ENCODE measurements around the gene RXRA. TPM values are rescaled to one million over a fixed set of nuclear protein-coding genes. Genes with fewer than 3 reads are reported as not detected.

Gene RXRA
- polyA plus RNA-seq, 1 donor from 2014 or later = 2.7 TPM

- no peak overlapping the region for H2AFZ ChIP-seq (ENCODE audit: low read depth, low read length)
Observed at GRCh38 chr9:134460206-134460605, 134.0 kb downstream of the RXRA start.

DNA sequence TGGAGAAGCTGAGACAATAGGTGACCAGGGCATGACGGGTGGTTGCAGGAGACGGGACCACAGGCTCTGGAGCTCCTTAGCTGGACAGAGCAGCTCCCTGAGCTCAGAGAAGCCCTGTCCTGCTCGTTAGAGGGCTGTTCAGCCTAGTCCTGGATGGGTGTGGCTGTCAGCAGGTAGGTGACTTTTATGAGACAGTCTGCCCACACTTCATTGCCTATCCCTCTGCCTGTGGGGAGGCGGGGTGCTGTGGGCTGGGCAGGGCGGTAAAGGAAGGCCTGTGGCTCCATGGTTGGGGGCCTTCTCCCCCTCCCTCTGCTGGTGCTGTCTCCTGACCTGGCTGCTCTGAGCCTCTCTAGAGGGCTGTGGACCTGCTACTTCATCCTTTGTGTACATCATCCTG lies 134.6 kb downstream of the RXRA start:
- H3K4me2 ChIP-seq (ENCODE audit: low read length) = no peak overlapping the region
- no peaks in the 10 kb centered on the region for H3K36me3 ChIP-seq (ENCODE audit: insufficient read depth, low read length)
- no peaks in the 10 kb centered on the region for H3F3A ChIP-seq (ENCODE audit: insufficient read depth, low read length, poor library complexity, severe bottlenecking)
- H4K20me1 ChIP-seq (ENCODE audit: insufficient read depth) = no peaks in the 10 kb centered on the region
- H3K9ac ChIP-seq (ENCODE audit: low read length) = no peak overlapping the region
- no peaks in the 10 kb centered on the region for H3K9me2 ChIP-seq (ENCODE audit: insufficient read depth, low read length)
- H3K27me3 ChIP-seq (ENCODE audit: insufficient read depth, low read depth, low read length) = no peaks in the 10 kb centered on the region
- no peak overlapping the region for H3K4me3 ChIP-seq (ENCODE audit: low read length)
- H3K9me3 ChIP-seq (ENCODE audit: low read length) = no peaks in the 10 kb centered on the region
- no peak for TF ChIP-seq TAF1 (IDR thresholded peaks at IDR 0.05; ENCODE audit: low read depth)
- no peak for TF ChIP-seq SMC3 (conservative IDR thresholded peaks at IDR 0.05; ENCODE audit: poor library complexity)
- TF ChIP-seq POLR2AphosphoS5 (IDR thresholded peaks at IDR 0.05) = no peak
- no peak for TF ChIP-seq RAD21 (conservative IDR thresholded peaks at IDR 0.05)
- TF ChIP-seq MXI1 (conservative IDR thresholded peaks at IDR 0.05; ENCODE audit: poor library complexity, severe bottlenecking) = no peak
- TF ChIP-seq EP300 (conservative IDR thresholded peaks at IDR 0.05; ENCODE audit: poor library complexity, severe bottlenecking) = no peak
- TF ChIP-seq EZH2 (IDR thresholded peaks at IDR 0.05; ENCODE audit: borderline replicate concordance, insufficient read depth, low read length, poor library complexity, severe bottlenecking) = no peak
- no peak for TF ChIP-seq CTCF (IDR thresholded peaks at IDR 0.05; ENCODE audit: poor library complexity, severe bottlenecking)
- TF ChIP-seq, protein P1, sequence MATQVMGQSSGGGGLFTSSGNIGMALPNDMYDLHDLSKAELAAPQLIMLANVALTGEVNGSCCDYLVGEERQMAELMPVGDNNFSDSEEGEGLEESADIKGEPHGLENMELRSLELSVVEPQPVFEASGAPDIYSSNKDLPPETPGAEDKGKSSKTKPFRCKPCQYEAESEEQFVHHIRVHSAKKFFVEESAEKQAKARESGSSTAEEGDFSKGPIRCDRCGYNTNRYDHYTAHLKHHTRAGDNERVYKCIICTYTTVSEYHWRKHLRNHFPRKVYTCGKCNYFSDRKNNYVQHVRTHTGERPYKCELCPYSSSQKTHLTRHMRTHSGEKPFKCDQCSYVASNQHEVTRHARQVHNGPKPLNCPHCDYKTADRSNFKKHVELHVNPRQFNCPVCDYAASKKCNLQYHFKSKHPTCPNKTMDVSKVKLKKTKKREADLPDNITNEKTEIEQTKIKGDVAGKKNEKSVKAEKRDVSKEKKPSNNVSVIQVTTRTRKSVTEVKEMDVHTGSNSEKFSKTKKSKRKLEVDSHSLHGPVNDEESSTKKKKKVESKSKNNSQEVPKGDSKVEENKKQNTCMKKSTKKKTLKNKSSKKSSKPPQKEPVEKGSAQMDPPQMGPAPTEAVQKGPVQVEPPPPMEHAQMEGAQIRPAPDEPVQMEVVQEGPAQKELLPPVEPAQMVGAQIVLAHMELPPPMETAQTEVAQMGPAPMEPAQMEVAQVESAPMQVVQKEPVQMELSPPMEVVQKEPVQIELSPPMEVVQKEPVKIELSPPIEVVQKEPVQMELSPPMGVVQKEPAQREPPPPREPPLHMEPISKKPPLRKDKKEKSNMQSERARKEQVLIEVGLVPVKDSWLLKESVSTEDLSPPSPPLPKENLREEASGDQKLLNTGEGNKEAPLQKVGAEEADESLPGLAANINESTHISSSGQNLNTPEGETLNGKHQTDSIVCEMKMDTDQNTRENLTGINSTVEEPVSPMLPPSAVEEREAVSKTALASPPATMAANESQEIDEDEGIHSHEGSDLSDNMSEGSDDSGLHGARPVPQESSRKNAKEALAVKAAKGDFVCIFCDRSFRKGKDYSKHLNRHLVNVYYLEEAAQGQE (IDR thresholded peaks at IDR 0.05; ENCODE audit: borderline replicate concordance) = no peak
- H2AFZ ChIP-seq (ENCODE audit: low read depth, low read length) = no peak overlapping the region
- no peak overlapping the region for H3K27ac ChIP-seq (ENCODE audit: low read length)
- no peaks in the 10 kb centered on the region for H3K79me2 ChIP-seq (replicated peaks; ENCODE audit: insufficient read depth, low read length)

More at GRCh38 chr9:134460206-134460605, 134.0 kb downstream of the RXRA start:
- Histone ChIP-seq H3K79me2 (replicated peaks; ENCODE audit: insufficient read depth, low read length) (no peaks in the 10 kb centered on the region), H4K20me1 (ENCODE audit: insufficient read depth) (no peaks in the 10 kb centered on the region), H3K9me3 (ENCODE audit: low read length) (no peaks in the 10 kb centered on the region), H3K36me3 (ENCODE audit: insufficient read depth, low read length) (no peaks in the 10 kb centered on the region), H3K27ac (ENCODE audit: low read length) (no peak overlapping the region), H3K9me2 (ENCODE audit: insufficient read depth, low read length) (no peaks in the 10 kb centered on the region), H3K4me3 (ENCODE audit: low read length) (no peak overlapping the region), H3K9ac (ENCODE audit: low read length) (no peak overlapping the region), H3K4me2 (ENCODE audit: low read length) (no peak overlapping the region), H3F3A (ENCODE audit: insufficient read depth, low read length, poor library complexity, severe bottlenecking) (no peaks in the 10 kb centered on the region), H3K27me3 (ENCODE audit: insufficient read depth, low read depth, low read length) (no peaks in the 10 kb centered on the region)
- TF ChIP-seq POLR2AphosphoS5 (IDR thresholded peaks at IDR 0.05) (no peak), SMC3 (conservative IDR thresholded peaks at IDR 0.05; ENCODE audit: poor library complexity) (no peak), EP300 (conservative IDR thresholded peaks at IDR 0.05; ENCODE audit: poor library complexity, severe bottlenecking) (no peak), EZH2 (IDR thresholded peaks at IDR 0.05; ENCODE audit: borderline replicate concordance, insufficient read depth, low read length, poor library complexity, severe bottlenecking) (no peak), TAF1 (IDR thresholded peaks at IDR 0.05; ENCODE audit: low read depth) (no peak), CTCF (IDR thresholded peaks at IDR 0.05; ENCODE audit: poor library complexity, severe bottlenecking) (no peak), RAD21 (conservative IDR thresholded peaks at IDR 0.05) (no peak), MXI1 (conservative IDR thresholded peaks at IDR 0.05; ENCODE audit: poor library complexity, severe bottlenecking) (no peak)
- TF ChIP-seq, protein P1 (IDR thresholded peaks at IDR 0.05; ENCODE audit: borderline replicate concordance) = no peak
